ENCODE measurements around the gene ADCK1. TPM values are rescaled to one million over a fixed set of nuclear protein-coding genes. Genes with fewer than 3 reads are reported as not detected.

The ADCK1 gene
- polyA plus RNA-seq, 2 of the 4 experiments (the other 2 are of a cell fraction): 6.6 to 8.1 TPM

- ChIA-PET POLR2A (no interaction called here), CTCF (interaction anchor here (1.3 to 1.5 kb wide), 2 partner anchors 8 to 29 kb away, joined by 3 to 6 read pairs; no protein-coding TSS in a partner anchor)
Observed at GRCh38 chr14:77902811-77903210, 102.9 kb downstream of the ADCK1 start.

DNA sequence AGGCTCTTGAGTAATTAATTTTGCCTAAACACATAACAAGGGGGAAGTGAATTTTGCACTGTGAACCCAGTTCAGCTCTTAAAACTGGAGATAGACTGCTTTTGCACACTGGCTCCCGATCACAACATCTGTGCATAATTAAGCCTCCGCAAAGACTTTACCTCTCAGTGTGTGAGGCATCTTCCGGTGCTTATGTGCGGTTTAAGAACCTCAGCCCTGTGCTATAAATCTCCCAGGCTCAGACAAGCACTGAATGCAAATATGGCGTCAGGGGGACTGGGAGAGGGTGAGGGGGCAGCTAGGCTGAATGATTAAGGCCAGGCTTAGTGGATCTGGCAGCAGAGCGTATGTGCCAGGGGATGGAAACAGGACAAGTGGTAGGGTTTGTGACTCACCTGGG, 103.3 kb downstream of the ADCK1 start:
- ATAC-seq (no peak), DNase-seq (ENCODE audit: low read depth in 1 of 2, low spot score in 1 of 2) (no peak), FAIRE-seq (no peak)
- CTCF ChIA-PET: interaction anchor here (1.3 to 1.5 kb wide), 2 partner anchors 8 to 29 kb away, joined by 3 to 6 read pairs; no protein-coding TSS in a partner anchor
- TF ChIP-seq GATA3 (IDR thresholded peaks at IDR 0.05; ENCODE audit: borderline replicate concordance) (no peak), CBX8 (IDR thresholded peaks at IDR 0.05) (no peak), TFCP2L1 (CRISPR knock-in tag; IDR thresholded peaks at IDR 0.05) (no peak)
- TF ChIP-seq, protein P1, sequence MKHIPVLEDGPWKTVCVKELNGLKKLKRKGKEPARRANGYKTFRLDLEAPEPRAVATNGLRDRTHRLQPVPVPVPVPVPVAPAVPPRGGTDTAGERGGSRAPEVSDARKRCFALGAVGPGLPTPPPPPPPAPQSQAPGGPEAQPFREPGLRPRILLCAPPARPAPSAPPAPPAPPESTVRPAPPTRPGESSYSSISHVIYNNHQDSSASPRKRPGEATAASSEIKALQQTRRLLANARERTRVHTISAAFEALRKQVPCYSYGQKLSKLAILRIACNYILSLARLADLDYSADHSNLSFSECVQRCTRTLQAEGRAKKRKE (CRISPR knock-in tag; IDR thresholded peaks at IDR 0.05; ENCODE audit: low read depth): no peak
- TF ChIP-seq, protein P2, sequence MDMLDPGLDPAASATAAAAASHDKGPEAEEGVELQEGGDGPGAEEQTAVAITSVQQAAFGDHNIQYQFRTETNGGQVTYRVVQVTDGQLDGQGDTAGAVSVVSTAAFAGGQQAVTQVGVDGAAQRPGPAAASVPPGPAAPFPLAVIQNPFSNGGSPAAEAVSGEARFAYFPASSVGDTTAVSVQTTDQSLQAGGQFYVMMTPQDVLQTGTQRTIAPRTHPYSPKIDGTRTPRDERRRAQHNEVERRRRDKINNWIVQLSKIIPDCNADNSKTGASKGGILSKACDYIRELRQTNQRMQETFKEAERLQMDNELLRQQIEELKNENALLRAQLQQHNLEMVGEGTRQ (IDR thresholded peaks at IDR 0.05): no peak
- POLR2A ChIA-PET: no interaction called here
- Histone ChIP-seq H3K4me1 (no peaks in the 10 kb centered on the region), H3K9me3 (no peaks in the 10 kb centered on the region), H3K4me2 (no peak overlapping the region), H3K4me3 (no peak overlapping the region), H3K27ac (no peak overlapping the region)
- WGBS (ENCODE audit: missing lambda C conversion rate): 84% methylated on average over 6 of the region's 6 CpGs

More at GRCh38 chr14:77902811-77903210, 102.9 kb downstream of the ADCK1 start:
- Histone ChIP-seq H3K9me3 (no peaks in the 10 kb centered on the region), H3K4me1 (no peaks in the 10 kb centered on the region), H3K4me3 (no peak overlapping the region), H3K4me2 (no peak overlapping the region), H3K27ac (no peak overlapping the region)
- TF ChIP-seq CBX8 (IDR thresholded peaks at IDR 0.05) (no peak), RNF2 (IDR thresholded peaks at IDR 0.05; ENCODE audit: borderline replicate concordance, low read depth) (no peak), MYC (IDR thresholded peaks at IDR 0.05; ENCODE audit: borderline replicate concordance, low read length) (no peak), EP300 (IDR thresholded peaks at IDR 0.05) (no peak), JUN (IDR thresholded peaks at IDR 0.05) (no peak), TFCP2L1 (CRISPR knock-in tag; IDR thresholded peaks at IDR 0.05) (no peak), EHMT2 (IDR thresholded peaks at IDR 0.05; ENCODE audit: low read depth) (no peak), ESRRA (IDR thresholded peaks at IDR 0.05; ENCODE audit: borderline replicate concordance, low read length) (no peak), HOXB13 (CRISPR knock-in tag; IDR thresholded peaks at IDR 0.05; ENCODE audit: low read depth) (no peak)
- TF ChIP-seq, protein P3, sequence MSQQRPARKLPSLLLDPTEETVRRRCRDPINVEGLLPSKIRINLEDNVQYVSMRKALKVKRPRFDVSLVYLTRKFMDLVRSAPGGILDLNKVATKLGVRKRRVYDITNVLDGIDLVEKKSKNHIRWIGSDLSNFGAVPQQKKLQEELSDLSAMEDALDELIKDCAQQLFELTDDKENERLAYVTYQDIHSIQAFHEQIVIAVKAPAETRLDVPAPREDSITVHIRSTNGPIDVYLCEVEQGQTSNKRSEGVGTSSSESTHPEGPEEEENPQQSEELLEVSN (IDR thresholded peaks at IDR 0.05; ENCODE audit: borderline replicate concordance, low read depth): no peak
- no peak for ATAC-seq
- no peak for FAIRE-seq
- WGBS (ENCODE audit: missing lambda C conversion rate): 55% methylated on average over 1 of the region's 1 CpG
- no peak for DNase-seq (ENCODE audit: low read depth in 1 of 2, low spot score in 1 of 2)

DNA sequence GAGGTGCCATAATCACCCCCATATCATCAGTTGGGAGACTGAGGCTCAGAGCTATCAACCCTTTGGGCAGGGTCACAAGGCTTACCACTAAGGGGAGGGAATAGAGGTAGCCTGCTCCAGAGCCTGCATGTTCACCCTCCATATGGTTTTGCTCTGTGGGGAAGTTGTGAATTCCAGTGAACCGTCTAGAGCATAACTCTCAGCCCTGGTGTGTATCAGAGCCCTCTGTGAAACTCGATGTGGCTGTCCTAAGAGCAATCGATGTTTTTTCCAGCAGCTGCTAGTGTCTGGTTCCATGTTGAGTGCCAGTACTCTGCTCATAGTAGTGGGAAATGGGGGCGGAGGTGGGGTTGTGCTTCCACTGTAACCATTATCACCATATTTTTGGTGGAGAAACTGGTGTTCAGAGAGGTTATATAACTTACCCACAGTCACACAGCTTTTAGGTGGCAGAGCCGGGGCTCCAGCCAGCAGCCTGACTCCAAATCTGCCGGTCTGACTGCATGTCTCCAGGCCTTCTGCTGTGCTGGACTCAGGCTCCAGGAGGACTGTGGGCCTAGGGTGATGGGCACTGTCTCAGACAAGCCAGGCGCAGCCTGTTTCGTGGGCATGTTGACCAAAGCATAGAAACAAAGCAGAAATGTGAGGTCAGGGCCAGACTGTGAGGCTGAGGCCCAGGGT, 104.2 kb downstream of the ADCK1 start:
- ATAC-seq (no peak), FAIRE-seq (no peak), DNase-seq (ENCODE audit: low read depth in 1 of 2, low spot score in 1 of 2) (no peak)
- Histone ChIP-seq H3K4me2 (no peak overlapping the region), H3K4me3 (no peak overlapping the region), H3K27ac (no peak overlapping the region), H3K4me1 (no peaks in the 10 kb centered on the region), H3K9me3 (no peaks in the 10 kb centered on the region)
- WGBS (ENCODE audit: missing lambda C conversion rate): 80% methylated on average over 8 of the region's 8 CpGs
- ChIA-PET POLR2A (no interaction called here), CTCF (interaction anchor here (0.7 to 1.3 kb wide), 2 partner anchors 28 to 703 kb away, joined by 3 read pairs; no protein-coding TSS in a partner anchor)
- no peak for TF ChIP-seq HOXB5 (CRISPR knock-in tag; IDR thresholded peaks at IDR 0.05)
- no peak for TF ChIP-seq ZSCAN20 (CRISPR knock-in tag; IDR thresholded peaks at IDR 0.05)

GRCh38 chr14:77906446-77906845, 106.5 kb downstream of the ADCK1 start:
- FAIRE-seq (no peak), ATAC-seq (no peak), DNase-seq (ENCODE audit: low read depth in 1 of 2, low spot score in 1 of 2) (no peak)
- no peak for TF ChIP-seq TP53 (CRISPR knock-in tag; IDR thresholded peaks at IDR 0.05)
- no peak for TF ChIP-seq NPAS2 (CRISPR knock-in tag; IDR thresholded peaks at IDR 0.05; ENCODE audit: borderline replicate concordance)
- Histone ChIP-seq H3K9me3 (no peaks in the 10 kb centered on the region), H3K4me1 (no peaks in the 10 kb centered on the region), H3K27ac (no peak overlapping the region), H3K4me2 (no peak overlapping the region), H3K4me3 (no peak overlapping the region)
- ChIA-PET POLR2A (no interaction called here), CTCF (no interaction called here)
- WGBS (ENCODE audit: missing lambda C conversion rate): 57% methylated on average over 1 of the region's 1 CpG
